NCI-H82 treated with DMSO at 0.1 percent for 48 hours (cell line): ENCODE data around the gene SUCLG1.
"Not testable (repeated sequence)": the region's sequence is repeated elsewhere in the genome, so short reads cannot be mapped to it uniquely, and the experiment has no call there.

Experiments
- DNase-seq: peaks from one replicate; lab custom pipeline; 2025; ENCODE audit not compliant: unreplicated experiment; lab: John Stamatoyannopoulos, UW

Gene SUCLG1

GRCh38 chr2:84424152-84424551 is 34.9 kb downstream of the SUCLG1 start:
- DNase-seq, result no peak

- DNase-seq, result no peak
These were observed 37.3 kb downstream of the SUCLG1 start for GRCh38 chr2:84421791-84422190.

- no peak for DNase-seq
These were observed 37.9 kb downstream of the SUCLG1 start for GRCh38 chr2:84421197-84421596.

GRCh38 chr2:84417453-84418145 is 41.5 kb downstream of the SUCLG1 start:
- no peak for DNase-seq

- no peak for DNase-seq
These were observed 49.5 kb downstream of the SUCLG1 start for GRCh38 chr2:84409531-84409930.

GRCh38 chr2:84402111-84402510 is 57.0 kb downstream of the SUCLG1 start:
- not testable (repeated sequence) for DNase-seq

- not testable (repeated sequence) for DNase-seq
These were observed 59.2 kb downstream of the SUCLG1 start for GRCh38 chr2:84399839-84400238.

GRCh38 chr2:84395820-84396219 is 63.3 kb downstream of the SUCLG1 start:
- no peak for DNase-seq

- DNase-seq, result no peak
These were observed 64.5 kb downstream of the SUCLG1 start for GRCh38 chr2:84394628-84395027.

- no peak for DNase-seq
These were observed 65.3 kb downstream of the SUCLG1 start for GRCh38 chr2:84393829-84394228.

- no peak for DNase-seq
These were observed 69.3 kb downstream of the SUCLG1 start for GRCh38 chr2:84389794-84390193.

GRCh38 chr2:84388921-84389490 is 70.1 kb downstream of the SUCLG1 start:
- DNase-seq, result no peak

GRCh38 chr2:84388133-84388532 is 70.9 kb downstream of the SUCLG1 start:
- DNase-seq, result no peak

GRCh38 chr2:84386336-84387040 is 72.6 kb downstream of the SUCLG1 start:
- DNase-seq, result peak; percentile 93

GRCh38 chr2:84383271-84383670 is 75.8 kb downstream of the SUCLG1 start:
- no peak for DNase-seq

- DNase-seq, result no peak
These were observed 78.2 kb downstream of the SUCLG1 start for GRCh38 chr2:84380875-84381274.

GRCh38 chr2:84378960-84379359 is 80.1 kb downstream of the SUCLG1 start:
- DNase-seq, result no peak

- DNase-seq, result no peak
These were observed 84.1 kb downstream of the SUCLG1 start for GRCh38 chr2:84375020-84375419.

- no peak for DNase-seq
These were observed 85.2 kb downstream of the SUCLG1 start for GRCh38 chr2:84373866-84374265.
